Natural killer cell (primary cell): ENCODE data around the gene APOBEC4. TPM values are rescaled to one million over a fixed set of nuclear protein-coding genes. Genes with fewer than 3 reads are reported as not detected.

Experiments used
- ATAC-seq, 3 donors: fragments of 150-1000 bp in 2 of 3; fragments of 200-7000 bp in 1 of 3; cut with Tn5 transposase; 1 replicate in 1 of 3; 2 replicates in 2 of 3; pipeline ENCODE4 v1.10.0; 2021; ENCODE audit warnings: mild to moderate bottlenecking in 2 of 3, moderate library complexity in 2 of 3
- DNase-seq, 2 donors: peaks; one replicate each; pipeline versions ENCODE4 v3.0.0 to v3.0.0-alpha.2; 2013 to 2021; ENCODE audit warnings: mixed read lengths in 1 of 2
- H3K27ac ChIP-seq: one replicate; pipeline ENCODE4 v1.5.1; 2013; ENCODE audit warnings: mild to moderate bottlenecking, low read length
- H3K27me3 ChIP-seq: one replicate; pipeline ENCODE4 v1.6.1; 2013; ENCODE audit warnings: low read length; ENCODE audit not compliant: control insufficient read depth, insufficient read depth
- H3K36me3 ChIP-seq: one replicate; pipeline ENCODE4 v1.6.1; 2013; ENCODE audit warnings: low read length; ENCODE audit not compliant: control insufficient read depth, insufficient read depth
- H3K4me1 ChIP-seq: one replicate; pipeline ENCODE4 v1.6.1; 2013; ENCODE audit warnings: low read length; ENCODE audit not compliant: control insufficient read depth, insufficient read depth
- H3K4me3 ChIP-seq: one replicate; pipeline ENCODE4 v1.5.1; 2013; ENCODE audit warnings: low read length
- H3K9me3 ChIP-seq: one replicate; pipeline ENCODE4 v1.6.1; 2013; ENCODE audit warnings: low read length; ENCODE audit not compliant: control insufficient read depth, insufficient read depth
- H3K27ac Mint-ChIP-seq, 2 donors: one replicate each; pipeline ENCODE4 v1.8.0; 2022; ENCODE audit warnings: mild to moderate bottlenecking in 2 of 2, mixed read lengths in 2 of 2, moderate library complexity in 1 of 2
- H3K27me3 Mint-ChIP-seq, 2 donors: one replicate each; pipeline ENCODE4 v1.8.0; 2022; ENCODE audit warnings: low read depth in 2 of 2, mixed read lengths in 2 of 2
- H3K36me3 Mint-ChIP-seq: one replicate; pipeline ENCODE4 v1.8.0; 2022; ENCODE audit warnings: mixed read lengths
- H3K4me1 Mint-ChIP-seq, 2 donors: one replicate each; pipeline ENCODE4 v1.8.0; 2022; ENCODE audit warnings: mixed read lengths in 2 of 2
- H3K4me3 Mint-ChIP-seq: one replicate; pipeline ENCODE4 v1.8.0; 2022; ENCODE audit warnings: mild to moderate bottlenecking, moderate library complexity, mixed read lengths
- H3K9me3 Mint-ChIP-seq, 2 donors: one replicate each; pipeline ENCODE4 v1.8.0; 2022; ENCODE audit warnings: mixed read lengths in 2 of 2
- CTCF ChIP-seq: fragments of 200-600 bp; IDR thresholded peaks from one replicate; pipeline ENCODE4 v1.8.0; 2022; ENCODE audit warnings: antibody characterized with exemption
- WGBS: methylation state at CpG from one replicate; pipeline ENCODE4 v1.1.7; 2013; ENCODE audit warnings: missing lambda C conversion rate; ENCODE audit not compliant: insufficient coverage; 5-methylcytosine and 5-hydroxymethylcytosine counted together
- intact Hi-C: fragments of 100-400 bp; cut with micrococcal nuclease; formaldehyde crosslinking; loops from one replicate; pipeline ENCODE4 v1.14.2; 2022
- total RNA-seq, 4 donors: library from RNA; stranded (reverse); fragments of 120-200 nt in 1 of 4; gene quantifications; one replicate each; pipeline versions ENCODE4 v1.2.3 to v1.2.4, GENCODE V29; 2013 to 2022

Gene APOBEC4
- total RNA-seq, 3 donors from 2014 or later (not counting 1 experiment from before 2014, with no cell fraction given): not detected

GRCh38 chr1:183607322-183607980, 45.7 kb downstream of the APOBEC4 start:
- WGBS: 35% methylated on average over 2 of the region's 2 CpGs
- no peak overlapping the region for H3K27ac ChIP-seq
- no peaks in the 10 kb centered on the region for H3K36me3 ChIP-seq
- Mint-ChIP-seq H3K9me3 (no peaks in the 10 kb centered on the region), H3K4me3 (no peak overlapping the region), H3K27ac (no peak overlapping the region), H3K4me1 (peaks cover 11 to 19% of the 10 kb centered on the region in 2 donors), H3K36me3 (no peaks in the 10 kb centered on the region), H3K27me3 (no peaks in the 10 kb centered on the region)
- DNase-seq (no peak), ATAC-seq (no peak)
- H3K9me3 ChIP-seq: no peaks in the 10 kb centered on the region
- H3K27me3 ChIP-seq: no peaks in the 10 kb centered on the region
- H3K4me3 ChIP-seq: no peak overlapping the region
- intact Hi-C loops: no loop called here
- H3K4me1 ChIP-seq: peaks cover 15% of the 10 kb centered on the region
- no peak for TF ChIP-seq CTCF

DNA sequence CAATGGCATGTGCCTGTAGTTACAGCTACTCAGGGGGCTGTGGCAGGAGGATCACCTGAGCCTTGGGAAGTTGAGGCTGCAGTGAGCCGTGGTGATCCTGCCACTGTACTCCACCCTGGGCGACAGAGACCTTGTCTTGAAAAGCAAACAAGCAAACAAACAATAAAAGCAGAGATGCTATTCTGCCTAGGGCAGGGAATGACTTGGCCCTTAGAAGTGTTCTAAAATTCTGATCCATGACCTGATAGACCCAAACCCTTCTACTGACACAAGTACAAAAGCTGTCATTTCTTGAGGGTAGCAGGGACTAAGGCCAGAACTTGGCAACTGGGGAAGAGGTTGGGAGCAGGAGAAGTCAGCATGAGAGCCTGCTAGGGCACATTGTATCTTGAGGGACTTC, 47.2 kb downstream of the APOBEC4 start:
- no peak for TF ChIP-seq CTCF
- no peaks in the 10 kb centered on the region for H3K36me3 Mint-ChIP-seq
- 93% methylated on average over 2 of the region's 2 CpGs for WGBS

DNA sequence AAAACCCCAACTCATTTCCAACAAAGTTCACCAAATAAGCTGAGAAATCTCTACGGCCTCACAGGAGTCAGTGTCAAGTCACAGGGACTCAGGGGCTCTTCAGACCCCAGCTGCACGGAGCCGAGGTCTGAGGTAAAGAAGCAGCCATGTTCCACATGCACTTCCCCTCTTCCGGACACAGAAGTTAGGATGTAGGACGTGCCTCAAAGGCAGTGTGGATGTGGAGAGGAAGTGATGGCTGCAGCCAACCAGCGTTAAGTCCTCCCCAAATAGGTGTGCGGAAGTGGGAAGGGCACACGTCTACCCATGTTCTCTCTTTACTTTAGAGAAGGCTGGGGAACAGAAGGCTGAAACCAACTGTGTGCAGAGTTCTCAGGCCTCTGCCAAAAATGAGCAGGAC, 48.3 kb downstream of the APOBEC4 start:
- intact Hi-C loops: no loop called here
- Histone ChIP-seq H3K4me3 (no peak overlapping the region), H3K27ac (peak overlapping the region; percentile 2), H3K9me3 (no peaks in the 10 kb centered on the region), H3K4me1 (peaks cover 15% of the 10 kb centered on the region), H3K36me3 (no peaks in the 10 kb centered on the region), H3K27me3 (no peaks in the 10 kb centered on the region)
- DNase-seq: no peak
- Mint-ChIP-seq H3K9me3 (no peaks in the 10 kb centered on the region), H3K36me3 (no peaks in the 10 kb centered on the region), H3K4me1 (peaks cover 11 to 19% of the 10 kb centered on the region in 2 donors), H3K4me3 (no peak overlapping the region), H3K27ac (peak overlapping the region in 1 of 2 donors; percentile 55), H3K27me3 (no peaks in the 10 kb centered on the region)
- no peak for TF ChIP-seq CTCF
- peak in 2 of 3 donors; percentile 20 to 52 for ATAC-seq
- 84% methylated on average over 8 of the region's 8 CpGs for WGBS

More for the DNA sequence above, 47.2 kb downstream of the APOBEC4 start:
- H3K36me3 ChIP-seq: no peaks in the 10 kb centered on the region
- no peak overlapping the region for H3K4me3 Mint-ChIP-seq
- no peak for DNase-seq
- ATAC-seq: no peak
- peaks cover 11 to 19% of the 10 kb centered on the region in 2 donors for H3K4me1 Mint-ChIP-seq
- H3K9me3 ChIP-seq: no peaks in the 10 kb centered on the region
- no peaks in the 10 kb centered on the region for H3K27me3 Mint-ChIP-seq
- H3K27ac Mint-ChIP-seq: no peak overlapping the region
- no peak overlapping the region for H3K4me3 ChIP-seq
- H3K9me3 Mint-ChIP-seq: no peaks in the 10 kb centered on the region
- intact Hi-C loops: no loop called here
- no peak overlapping the region for H3K27ac ChIP-seq
- peaks cover 15% of the 10 kb centered on the region for H3K4me1 ChIP-seq
- no peaks in the 10 kb centered on the region for H3K27me3 ChIP-seq
